WTC11 (cell line): ENCODE measurements around the gene ABHD13. TPM values are rescaled to one million over a fixed set of nuclear protein-coding genes. Genes with fewer than 3 reads are reported as not detected.

Source experiments
- ATAC-seq: fragments of 200-7000 bp; cut with Tn5 transposase; 2 replicates; pipeline ENCODE4 v1.10.0; 2021; ENCODE audit warnings: mild to moderate bottlenecking, moderate library complexity
- CTCF ChIA-PET: fragments of 300-600 bp; sonication (Branson Sonifier 250); formaldehyde crosslinking; loops from one replicate; lab custom pipeline; 2021; ENCODE audit warnings: antibody characterized with exemption; lab: Charles Lee
- POLR2A ChIA-PET: fragments of 350-600 bp; sonication (Branson Sonifier 250); formaldehyde crosslinking; loops from one replicate; lab custom pipeline; 2021; ENCODE audit warnings: antibody characterized with exemption; lab: Charles Lee
- DNase-seq: peaks from one replicate; pipeline ENCODE4 v3.0.0; 2021; ENCODE audit warnings: low spot score
- H3K27ac Mint-ChIP-seq: 2 replicates; pipeline ENCODE4 v1.8.0; 2021; ENCODE audit warnings: mixed read lengths
- H3K27me3 Mint-ChIP-seq: 2 replicates; pipeline ENCODE4 v1.8.0; 2021; ENCODE audit warnings: low read depth, mild to moderate bottlenecking, moderate library complexity, mixed read lengths
- H3K36me3 Mint-ChIP-seq: 2 replicates; pipeline ENCODE4 v1.8.0; 2021; ENCODE audit warnings: mixed read lengths
- H3K4me1 Mint-ChIP-seq: 2 replicates; pipeline ENCODE4 v1.8.0; 2022; ENCODE audit warnings: mixed read lengths
- H3K4me3 Mint-ChIP-seq: 2 replicates; pipeline ENCODE4 v1.8.0; 2021; ENCODE audit warnings: mild to moderate bottlenecking, moderate library complexity, mixed read lengths
- H3K9me3 Mint-ChIP-seq: 2 replicates; pipeline ENCODE4 v1.8.0; 2021; ENCODE audit warnings: mixed read lengths
- FOXK1 ChIP-seq: sonication (generic); formaldehyde crosslinking; IDR thresholded peaks from 2 replicates; pipeline ENCODE4 v1.8.0; 2022; ENCODE audit warnings: mild to moderate bottlenecking, moderate library complexity, missing genetic modification reagents
- FOXP4 ChIP-seq: sonication (generic); formaldehyde crosslinking; IDR thresholded peaks from 2 replicates; pipeline ENCODE4 v1.8.0; 2022; ENCODE audit warnings: mild to moderate bottlenecking, missing genetic modification reagents
- MXD4 ChIP-seq: fragments of 250-450 bp; sonication (Bioruptor Pico); IDR thresholded peaks from 2 replicates; pipeline ENCODE4 v1.8.0; 2021; ENCODE audit warnings: mild to moderate bottlenecking, moderate library complexity, borderline replicate concordance
- NFYB ChIP-seq: sonication (generic); formaldehyde crosslinking; conservative IDR thresholded peaks from 2 replicates; pipeline ENCODE4 v1.8.0; 2022; ENCODE audit warnings: low read depth, missing genetic modification reagents
- SMAD3 ChIP-seq: sonication (generic); formaldehyde crosslinking; IDR thresholded peaks from 2 replicates; pipeline ENCODE4 v1.8.0; 2022; ENCODE audit warnings: missing genetic modification reagents, mild to moderate bottlenecking, borderline replicate concordance
- TEAD4 ChIP-seq: sonication (generic); formaldehyde crosslinking; IDR thresholded peaks from 2 replicates; pipeline ENCODE4 v1.8.0; 2022; ENCODE audit warnings: mild to moderate bottlenecking, missing genetic modification reagents
- TP53 ChIP-seq: sonication (generic); formaldehyde crosslinking; IDR thresholded peaks from 2 replicates; pipeline ENCODE4 v1.8.1; 2023; ENCODE audit warnings: mild to moderate bottlenecking, missing genetic modification reagents
- USF1 ChIP-seq: sonication (generic); formaldehyde crosslinking; IDR thresholded peaks from 2 replicates; pipeline ENCODE4 v1.8.0; 2022; ENCODE audit warnings: mild to moderate bottlenecking, missing genetic modification reagents
- ZNF263 ChIP-seq: sonication (generic); formaldehyde crosslinking; IDR thresholded peaks from 2 replicates; pipeline ENCODE4 v1.8.1; 2022; ENCODE audit warnings: low read depth, mild to moderate bottlenecking, moderate library complexity, missing genetic modification reagents
- ZNF396 ChIP-seq: fragments of 250-450 bp; sonication (Bioruptor Pico); IDR thresholded peaks from 2 replicates; pipeline ENCODE4 v1.8.0; 2021; ENCODE audit warnings: mild to moderate bottlenecking, moderate library complexity, borderline replicate concordance
- total RNA-seq: library from RNA; stranded (reverse); gene quantifications from 3 replicates; pipeline ENCODE4 v1.2.3, GENCODE V29; 2021
- TF ChIP-seq, protein P1 (sequence below): sonication (generic); formaldehyde crosslinking; IDR thresholded peaks from 2 replicates; pipeline ENCODE4 v1.8.0; 2023; ENCODE audit warnings: missing genetic modification reagents, mild to moderate bottlenecking, borderline replicate concordance
- TF ChIP-seq, protein P2 (sequence below): sonication (generic); formaldehyde crosslinking; IDR thresholded peaks from 2 replicates; pipeline ENCODE4 v1.8.1; 2022; ENCODE audit warnings: missing genetic modification reagents, borderline replicate concordance
- TF ChIP-seq, protein P3 (sequence below): fragments of 250-450 bp; sonication (Bioruptor Pico); IDR thresholded peaks from 2 replicates; pipeline ENCODE4 v1.9.0; 2021; ENCODE audit warnings: mild to moderate bottlenecking, borderline replicate concordance
- TF ChIP-seq, protein P4 (sequence below): sonication (generic); formaldehyde crosslinking; IDR thresholded peaks from 2 replicates; pipeline ENCODE4 v1.8.1; 2023; ENCODE audit warnings: mild to moderate bottlenecking, missing genetic modification reagents, moderate library complexity

ABHD13 gene
- total RNA-seq, 1 experiment from 2014 or later, result 5.4 TPM

GRCh38 chr13:108193806-108194205, 24.4 kb upstream of the ABHD13 start:
- no peak overlapping the region for H3K4me3 Mint-ChIP-seq
- no peaks in the 10 kb centered on the region for H3K27me3 Mint-ChIP-seq
- ChIA-PET CTCF (no interaction called here), POLR2A (no interaction called here)
- TF ChIP-seq FOXK1, result no peak
- no peak for TF ChIP-seq ZNF263 (CRISPR knock-in tag)
- TF ChIP-seq TEAD4 (CRISPR knock-in tag), result no peak
- no peak for TF ChIP-seq TP53
- TF ChIP-seq, protein P1, sequence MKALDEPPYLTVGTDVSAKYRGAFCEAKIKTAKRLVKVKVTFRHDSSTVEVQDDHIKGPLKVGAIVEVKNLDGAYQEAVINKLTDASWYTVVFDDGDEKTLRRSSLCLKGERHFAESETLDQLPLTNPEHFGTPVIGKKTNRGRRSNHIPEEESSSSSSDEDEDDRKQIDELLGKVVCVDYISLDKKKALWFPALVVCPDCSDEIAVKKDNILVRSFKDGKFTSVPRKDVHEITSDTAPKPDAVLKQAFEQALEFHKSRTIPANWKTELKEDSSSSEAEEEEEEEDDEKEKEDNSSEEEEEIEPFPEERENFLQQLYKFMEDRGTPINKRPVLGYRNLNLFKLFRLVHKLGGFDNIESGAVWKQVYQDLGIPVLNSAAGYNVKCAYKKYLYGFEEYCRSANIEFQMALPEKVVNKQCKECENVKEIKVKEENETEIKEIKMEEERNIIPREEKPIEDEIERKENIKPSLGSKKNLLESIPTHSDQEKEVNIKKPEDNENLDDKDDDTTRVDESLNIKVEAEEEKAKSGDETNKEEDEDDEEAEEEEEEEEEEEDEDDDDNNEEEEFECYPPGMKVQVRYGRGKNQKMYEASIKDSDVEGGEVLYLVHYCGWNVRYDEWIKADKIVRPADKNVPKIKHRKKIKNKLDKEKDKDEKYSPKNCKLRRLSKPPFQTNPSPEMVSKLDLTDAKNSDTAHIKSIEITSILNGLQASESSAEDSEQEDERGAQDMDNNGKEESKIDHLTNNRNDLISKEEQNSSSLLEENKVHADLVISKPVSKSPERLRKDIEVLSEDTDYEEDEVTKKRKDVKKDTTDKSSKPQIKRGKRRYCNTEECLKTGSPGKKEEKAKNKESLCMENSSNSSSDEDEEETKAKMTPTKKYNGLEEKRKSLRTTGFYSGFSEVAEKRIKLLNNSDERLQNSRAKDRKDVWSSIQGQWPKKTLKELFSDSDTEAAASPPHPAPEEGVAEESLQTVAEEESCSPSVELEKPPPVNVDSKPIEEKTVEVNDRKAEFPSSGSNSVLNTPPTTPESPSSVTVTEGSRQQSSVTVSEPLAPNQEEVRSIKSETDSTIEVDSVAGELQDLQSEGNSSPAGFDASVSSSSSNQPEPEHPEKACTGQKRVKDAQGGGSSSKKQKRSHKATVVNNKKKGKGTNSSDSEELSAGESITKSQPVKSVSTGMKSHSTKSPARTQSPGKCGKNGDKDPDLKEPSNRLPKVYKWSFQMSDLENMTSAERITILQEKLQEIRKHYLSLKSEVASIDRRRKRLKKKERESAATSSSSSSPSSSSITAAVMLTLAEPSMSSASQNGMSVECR (CRISPR knock-in tag), result no peak
- TF ChIP-seq ZNF396 (CRISPR knock-in tag), result no peak
- no peak for TF ChIP-seq SMAD3
- TF ChIP-seq, protein P2, sequence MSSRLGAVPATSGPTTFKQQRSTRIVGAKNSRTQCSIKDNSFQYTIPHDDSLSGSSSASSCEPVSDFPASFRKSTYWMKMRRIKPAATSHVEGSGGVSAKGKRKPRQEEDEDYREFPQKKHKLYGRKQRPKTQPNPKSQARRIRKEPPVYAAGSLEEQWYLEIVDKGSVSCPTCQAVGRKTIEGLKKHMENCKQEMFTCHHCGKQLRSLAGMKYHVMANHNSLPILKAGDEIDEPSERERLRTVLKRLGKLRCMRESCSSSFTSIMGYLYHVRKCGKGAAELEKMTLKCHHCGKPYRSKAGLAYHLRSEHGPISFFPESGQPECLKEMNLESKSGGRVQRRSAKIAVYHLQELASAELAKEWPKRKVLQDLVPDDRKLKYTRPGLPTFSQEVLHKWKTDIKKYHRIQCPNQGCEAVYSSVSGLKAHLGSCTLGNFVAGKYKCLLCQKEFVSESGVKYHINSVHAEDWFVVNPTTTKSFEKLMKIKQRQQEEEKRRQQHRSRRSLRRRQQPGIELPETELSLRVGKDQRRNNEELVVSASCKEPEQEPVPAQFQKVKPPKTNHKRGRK (CRISPR knock-in tag), result no peak
- TF ChIP-seq MXD4 (CRISPR knock-in tag), result no peak
- TF ChIP-seq, protein P3, sequence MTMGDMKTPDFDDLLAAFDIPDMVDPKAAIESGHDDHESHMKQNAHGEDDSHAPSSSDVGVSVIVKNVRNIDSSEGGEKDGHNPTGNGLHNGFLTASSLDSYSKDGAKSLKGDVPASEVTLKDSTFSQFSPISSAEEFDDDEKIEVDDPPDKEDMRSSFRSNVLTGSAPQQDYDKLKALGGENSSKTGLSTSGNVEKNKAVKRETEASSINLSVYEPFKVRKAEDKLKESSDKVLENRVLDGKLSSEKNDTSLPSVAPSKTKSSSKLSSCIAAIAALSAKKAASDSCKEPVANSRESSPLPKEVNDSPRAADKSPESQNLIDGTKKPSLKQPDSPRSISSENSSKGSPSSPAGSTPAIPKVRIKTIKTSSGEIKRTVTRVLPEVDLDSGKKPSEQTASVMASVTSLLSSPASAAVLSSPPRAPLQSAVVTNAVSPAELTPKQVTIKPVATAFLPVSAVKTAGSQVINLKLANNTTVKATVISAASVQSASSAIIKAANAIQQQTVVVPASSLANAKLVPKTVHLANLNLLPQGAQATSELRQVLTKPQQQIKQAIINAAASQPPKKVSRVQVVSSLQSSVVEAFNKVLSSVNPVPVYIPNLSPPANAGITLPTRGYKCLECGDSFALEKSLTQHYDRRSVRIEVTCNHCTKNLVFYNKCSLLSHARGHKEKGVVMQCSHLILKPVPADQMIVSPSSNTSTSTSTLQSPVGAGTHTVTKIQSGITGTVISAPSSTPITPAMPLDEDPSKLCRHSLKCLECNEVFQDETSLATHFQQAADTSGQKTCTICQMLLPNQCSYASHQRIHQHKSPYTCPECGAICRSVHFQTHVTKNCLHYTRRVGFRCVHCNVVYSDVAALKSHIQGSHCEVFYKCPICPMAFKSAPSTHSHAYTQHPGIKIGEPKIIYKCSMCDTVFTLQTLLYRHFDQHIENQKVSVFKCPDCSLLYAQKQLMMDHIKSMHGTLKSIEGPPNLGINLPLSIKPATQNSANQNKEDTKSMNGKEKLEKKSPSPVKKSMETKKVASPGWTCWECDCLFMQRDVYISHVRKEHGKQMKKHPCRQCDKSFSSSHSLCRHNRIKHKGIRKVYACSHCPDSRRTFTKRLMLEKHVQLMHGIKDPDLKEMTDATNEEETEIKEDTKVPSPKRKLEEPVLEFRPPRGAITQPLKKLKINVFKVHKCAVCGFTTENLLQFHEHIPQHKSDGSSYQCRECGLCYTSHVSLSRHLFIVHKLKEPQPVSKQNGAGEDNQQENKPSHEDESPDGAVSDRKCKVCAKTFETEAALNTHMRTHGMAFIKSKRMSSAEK (CRISPR knock-in tag), result no peak
- no peak for TF ChIP-seq USF1 (CRISPR knock-in tag)
- no peak for TF ChIP-seq FOXP4 (CRISPR knock-in tag)
- TF ChIP-seq, protein P4, sequence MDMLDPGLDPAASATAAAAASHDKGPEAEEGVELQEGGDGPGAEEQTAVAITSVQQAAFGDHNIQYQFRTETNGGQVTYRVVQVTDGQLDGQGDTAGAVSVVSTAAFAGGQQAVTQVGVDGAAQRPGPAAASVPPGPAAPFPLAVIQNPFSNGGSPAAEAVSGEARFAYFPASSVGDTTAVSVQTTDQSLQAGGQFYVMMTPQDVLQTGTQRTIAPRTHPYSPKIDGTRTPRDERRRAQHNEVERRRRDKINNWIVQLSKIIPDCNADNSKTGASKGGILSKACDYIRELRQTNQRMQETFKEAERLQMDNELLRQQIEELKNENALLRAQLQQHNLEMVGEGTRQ, result no peak
- TF ChIP-seq NFYB (CRISPR knock-in tag), result no peak
- peaks cover 27% of the 10 kb centered on the region for H3K9me3 Mint-ChIP-seq
- H3K27ac Mint-ChIP-seq, result no peak overlapping the region
- DNase-seq, result no peak
- peaks cover 5% of the 10 kb centered on the region; the same call in 1 of the 2 replicates for H3K4me1 Mint-ChIP-seq
- no peak for ATAC-seq
- H3K36me3 Mint-ChIP-seq, result 0 out of 2 replicates have a peak, but pooled peaks cover 3% of the 10 kb centered on the region
